GF-D8 (cell line): Measurements from ENCODE around the gene TYW1.
"Not testable (repeated sequence)": the region's sequence is repeated elsewhere in the genome, so short reads cannot be mapped to it uniquely, and the experiment has no call there.

Source experiments
- DNase-seq: peaks from one replicate; lab custom pipeline; 2025; lab: John Stamatoyannopoulos, UW

Gene TYW1

DNA sequence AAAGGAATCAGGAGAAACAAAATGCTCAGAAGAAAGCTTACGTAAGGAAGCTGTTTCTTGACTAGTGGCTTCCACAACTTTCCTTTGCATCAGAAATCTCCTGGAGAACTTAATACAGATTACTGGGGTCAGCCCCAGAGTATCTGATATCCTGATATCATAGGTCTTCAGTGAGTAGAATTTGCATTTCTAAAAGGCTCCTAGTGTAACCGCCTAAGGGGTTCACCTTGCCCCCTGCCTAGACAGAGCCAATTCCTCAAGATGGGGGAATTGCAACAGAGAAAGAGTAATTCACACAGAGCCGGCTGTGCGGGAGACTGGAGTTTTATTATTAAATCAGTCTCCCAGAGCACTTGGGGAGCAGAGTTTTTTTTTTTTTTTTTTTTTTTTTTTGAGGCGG, 251.7 kb downstream of the TYW1 start:
- not testable (repeated sequence) for DNase-seq

DNA sequence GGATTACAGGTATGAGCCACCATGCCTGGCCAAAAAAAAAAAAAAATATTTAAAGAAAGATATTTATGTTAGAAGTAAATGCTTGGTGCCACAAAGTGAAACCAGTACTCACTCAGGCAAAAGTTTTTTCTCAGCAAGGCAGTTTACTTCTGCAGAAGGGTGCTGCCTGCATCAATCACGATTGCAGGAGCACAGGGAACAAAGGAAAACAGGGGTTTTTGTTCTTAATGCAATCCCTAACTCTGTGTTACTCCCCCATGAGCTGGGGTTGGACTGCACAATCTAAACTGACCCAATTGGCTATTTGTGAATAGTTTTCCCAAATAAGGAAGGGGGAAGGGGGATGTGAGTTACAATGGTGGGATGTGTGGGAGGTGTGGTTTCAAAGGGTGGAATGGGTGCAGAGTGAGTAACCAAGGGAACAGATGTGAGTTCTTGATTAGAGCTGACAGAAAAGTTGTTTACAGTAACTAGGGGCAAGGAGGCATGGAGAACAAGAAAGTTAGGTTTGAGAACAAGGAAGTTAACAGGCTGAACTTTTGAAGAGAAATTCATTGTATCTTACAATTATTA, 255.4 kb downstream of the TYW1 start:
- DNase-seq = no peak

GRCh38 chr7:67255076-67255475, 258.4 kb downstream of the TYW1 start:
- not testable (repeated sequence) for DNase-seq

DNA sequence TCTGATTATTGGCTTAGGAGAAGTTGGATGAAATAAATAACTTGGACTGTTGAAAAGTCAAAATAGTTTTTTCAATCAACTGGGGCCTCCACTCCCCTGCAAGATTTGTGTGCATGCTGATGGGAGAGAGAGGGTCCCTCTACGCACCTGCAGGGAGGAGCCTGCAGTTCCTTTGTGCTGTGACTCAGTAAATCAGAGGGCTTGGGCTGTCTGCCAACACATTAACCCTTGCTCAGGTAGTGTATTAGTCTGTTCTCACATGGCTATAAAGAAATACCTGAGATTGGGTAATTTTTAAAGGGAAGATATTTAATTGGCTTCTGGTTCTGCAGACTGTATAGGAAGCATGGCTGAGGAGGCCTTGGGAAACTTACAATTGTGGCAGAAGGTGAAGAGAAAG, 261.1 kb downstream of the TYW1 start:
- DNase-seq = not testable (repeated sequence)

DNA sequence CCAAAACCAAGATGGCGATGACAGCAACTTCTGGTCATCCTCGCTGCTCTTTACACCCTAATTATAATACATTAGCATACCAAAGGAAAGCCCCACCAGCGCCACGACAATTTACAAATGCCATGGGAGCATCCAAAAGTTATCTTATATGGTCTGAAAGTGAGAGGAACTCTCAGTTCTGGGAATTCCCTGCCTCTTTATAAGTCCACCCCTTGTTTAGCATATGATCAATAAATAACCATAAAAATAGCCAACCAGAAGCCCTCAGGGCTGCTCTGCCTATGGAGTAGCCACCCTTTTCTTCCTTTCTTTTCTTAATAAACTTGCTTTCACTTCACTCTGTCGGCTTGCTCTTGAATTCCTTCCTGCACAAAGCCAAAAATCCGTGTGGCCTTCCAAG, 262.7 kb downstream of the TYW1 start:
- not testable (repeated sequence) for DNase-seq

DNA sequence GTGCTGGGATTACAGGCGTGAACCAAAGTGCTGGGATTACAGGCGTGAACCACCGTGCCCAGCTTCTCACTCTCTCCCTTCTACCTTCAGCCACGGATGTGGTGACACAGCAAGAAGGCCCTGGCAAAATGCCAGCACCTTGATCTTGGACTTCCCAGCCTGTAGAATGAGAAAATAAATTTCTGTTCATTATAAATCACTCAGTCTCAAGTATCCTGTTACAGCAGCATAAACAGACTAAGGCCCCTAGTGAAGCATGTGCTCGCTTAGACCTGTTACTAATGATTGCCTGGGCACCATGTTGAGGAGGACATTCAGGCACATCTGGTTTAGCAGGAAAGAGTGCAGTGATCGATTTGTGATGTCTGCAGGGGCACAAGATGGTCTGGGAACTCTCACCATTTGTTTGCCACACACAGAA, 263.5 kb downstream of the TYW1 start:
- DNase-seq = not testable (repeated sequence)

GRCh38 chr7:67264000-67264399, 267.4 kb downstream of the TYW1 start:
- DNase-seq = not testable (repeated sequence)

- not testable (repeated sequence) for DNase-seq
These were observed 269.4 kb downstream of the TYW1 start for GRCh38 chr7:67266070-67266469.

- DNase-seq = no peak
These were observed 271.3 kb downstream of the TYW1 start for GRCh38 chr7:67267914-67268313.

GRCh38 chr7:67269916-67270315, 273.3 kb downstream of the TYW1 start:
- DNase-seq = not testable (repeated sequence)
